ENCODE data around the gene WNT3A. TPM values are rescaled to one million over a fixed set of nuclear protein-coding genes. Genes with fewer than 3 reads are reported as not detected.

Gene WNT3A
- total and polyA plus RNA-seq, 3 experiments from 2014 or later: not detected

DNA sequence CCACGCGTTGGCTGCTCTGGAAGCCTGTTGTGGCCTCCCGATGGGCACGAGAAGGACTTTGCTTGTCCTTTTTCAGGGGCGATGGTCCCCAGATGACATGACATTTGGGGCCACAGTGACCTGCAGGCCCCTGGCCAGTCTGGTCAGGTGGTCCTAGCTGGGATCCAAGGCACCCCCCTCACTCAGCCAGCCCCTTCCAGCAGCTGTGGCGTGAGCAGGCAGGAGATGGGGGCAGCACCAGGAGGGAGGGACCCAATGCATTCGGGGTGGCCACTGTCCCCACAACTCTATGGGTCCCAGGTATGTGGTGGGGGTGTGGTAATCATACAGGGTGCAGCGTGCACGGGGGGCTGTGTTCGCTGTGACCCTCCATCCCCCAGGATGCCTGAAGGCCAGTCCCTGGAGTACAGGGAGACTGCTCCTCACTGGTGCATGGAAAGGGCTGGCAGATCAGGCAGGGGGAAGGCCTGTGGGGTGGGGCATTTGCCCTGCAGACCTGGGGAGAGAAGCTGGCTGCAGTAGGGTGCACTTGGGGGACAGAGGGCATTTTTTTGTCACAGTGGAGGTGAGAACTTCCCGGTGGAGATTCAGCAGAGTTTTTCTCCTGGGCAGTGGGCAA lies 31.7 kb downstream of the WNT3A start:
- H3K27ac Mint-ChIP-seq: no peak overlapping the region
- no peak overlapping the region for H3K4me3 Mint-ChIP-seq
- Histone ChIP-seq H3K36me3 (ENCODE audit: insufficient read depth, low read length) (no peaks in the 10 kb centered on the region), H3K4me1 (ENCODE audit: insufficient read depth, low read length) (peaks cover 7% of the 10 kb centered on the region), H3K27ac (ENCODE audit: low read depth, low read length) (no peak overlapping the region), H3K4me3 (ENCODE audit: low read length) (no peak overlapping the region), H3K27me3 (ENCODE audit: insufficient read depth, low read length, poor library complexity, severe bottlenecking) (peaks cover 33% of the 10 kb centered on the region), H3K9me3 (ENCODE audit: low read length) (no peaks in the 10 kb centered on the region)
- H3K27me3 Mint-ChIP-seq: peaks cover 16 to 44% of the 10 kb centered on the region in 2 donors
- H3K4me1 Mint-ChIP-seq: peaks cover 0 to 3% (median 0%) of the 10 kb centered on the region in 3 donors
- CTCF ChIA-PET: no interaction called here
- no peaks in the 10 kb centered on the region for H3K9me3 Mint-ChIP-seq
- DNase-seq: no peak
- POLR2A ChIA-PET: no interaction called here
- H3K36me3 Mint-ChIP-seq: no peaks in the 10 kb centered on the region

DNA sequence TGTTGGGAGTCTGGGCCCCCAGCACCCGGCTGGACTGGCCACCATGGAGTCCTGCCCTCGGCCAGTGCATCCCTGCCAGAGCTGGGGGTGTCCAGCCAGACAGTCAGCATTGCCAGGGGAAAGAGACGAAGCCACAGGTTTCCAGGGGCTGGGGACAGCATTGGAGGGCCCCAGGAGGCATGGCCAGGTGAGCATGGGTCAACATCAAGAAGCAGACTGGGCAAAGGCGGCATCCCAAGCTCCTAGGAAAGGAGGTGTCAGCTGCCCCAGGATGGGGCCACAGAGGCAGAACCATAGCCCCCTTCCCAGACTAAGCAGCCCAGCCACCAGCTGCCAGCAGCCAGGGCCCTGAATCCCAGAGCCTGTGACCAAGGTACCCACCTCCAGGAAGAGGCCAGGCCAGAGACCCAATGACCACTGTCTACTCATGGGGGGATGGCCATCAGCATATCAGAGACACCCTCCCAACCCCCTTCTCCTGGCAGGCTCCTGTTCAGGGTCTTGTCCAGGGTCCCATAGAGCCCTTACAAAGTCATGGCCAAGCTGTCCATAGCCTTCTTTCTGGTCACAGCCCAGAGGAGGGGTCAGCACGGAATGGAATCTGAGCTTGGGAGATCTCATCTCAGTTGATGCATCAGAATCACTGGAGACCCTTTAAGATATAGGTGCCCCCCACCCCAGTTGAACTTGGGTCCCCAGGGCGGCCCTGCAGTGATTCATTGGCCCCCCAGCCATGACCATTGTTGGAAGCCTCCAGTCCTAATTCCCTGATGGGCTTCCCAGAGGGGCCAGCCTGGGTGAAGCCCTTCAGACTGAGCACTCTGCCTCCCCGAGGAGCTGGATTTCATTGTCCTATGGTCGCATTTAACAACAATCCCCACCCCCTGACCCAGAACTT lies 32.5 kb downstream of the WNT3A start:
- H3K4me1 Mint-ChIP-seq: peaks cover 0 to 3% (median 0%) of the 10 kb centered on the region in 3 donors
- H3K9me3 Mint-ChIP-seq: no peaks in the 10 kb centered on the region
- H3K4me3 ChIP-seq (ENCODE audit: low read length): no peak overlapping the region
- H3K4me3 Mint-ChIP-seq: no peak overlapping the region
- no peaks in the 10 kb centered on the region for H3K9me3 ChIP-seq (ENCODE audit: low read length)
- no peak overlapping the region for H3K27ac ChIP-seq (ENCODE audit: low read depth, low read length)
- ChIA-PET POLR2A (interaction anchor here (0.5 kb wide), 1 partner anchor 61 kb away, joined by 3 read pairs; no protein-coding TSS in a partner anchor), CTCF (no interaction called here)
- peaks cover 18 to 43% of the 10 kb centered on the region in 2 donors for H3K27me3 Mint-ChIP-seq
- H3K36me3 ChIP-seq (ENCODE audit: insufficient read depth, low read length): no peaks in the 10 kb centered on the region
- peaks cover 7% of the 10 kb centered on the region for H3K4me1 ChIP-seq (ENCODE audit: insufficient read depth, low read length)
- H3K27ac Mint-ChIP-seq: no peak overlapping the region
- DNase-seq: no peak
- H3K36me3 Mint-ChIP-seq: no peaks in the 10 kb centered on the region
- H3K27me3 ChIP-seq (ENCODE audit: insufficient read depth, low read length, poor library complexity, severe bottlenecking): peaks cover 33% of the 10 kb centered on the region

DNA sequence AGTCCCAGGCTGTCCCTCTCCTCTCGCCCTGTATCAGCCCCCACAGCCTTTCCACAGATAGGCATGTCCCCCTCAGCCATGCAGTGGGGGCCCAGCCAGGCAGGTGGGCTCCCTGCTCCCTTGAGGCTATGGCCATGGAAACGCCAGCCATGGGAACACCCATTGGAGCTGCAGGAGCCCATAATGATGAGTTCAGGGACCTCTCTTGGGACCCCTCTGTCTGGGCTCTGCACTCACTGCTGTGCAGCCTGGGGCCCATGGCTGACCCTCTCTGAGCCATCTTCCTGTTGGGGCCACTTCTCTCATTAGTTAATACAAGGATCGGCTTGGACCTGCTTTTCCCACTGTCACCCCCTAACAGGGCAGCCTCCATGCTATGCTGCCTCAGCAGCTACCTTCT lies 33.2 kb downstream of the WNT3A start:
- Histone ChIP-seq H3K9me3 (ENCODE audit: low read length) (no peaks in the 10 kb centered on the region), H3K27ac (ENCODE audit: low read depth, low read length) (no peak overlapping the region), H3K4me3 (ENCODE audit: low read length) (no peak overlapping the region), H3K27me3 (ENCODE audit: insufficient read depth, low read length, poor library complexity, severe bottlenecking) (peaks cover 33% of the 10 kb centered on the region), H3K36me3 (ENCODE audit: insufficient read depth, low read length) (no peaks in the 10 kb centered on the region), H3K4me1 (ENCODE audit: insufficient read depth, low read length) (peaks cover 7% of the 10 kb centered on the region)
- H3K9me3 Mint-ChIP-seq: no peaks in the 10 kb centered on the region
- H3K4me3 Mint-ChIP-seq: no peak overlapping the region
- no peak for DNase-seq
- no peaks in the 10 kb centered on the region for H3K36me3 Mint-ChIP-seq
- POLR2A ChIA-PET: no interaction called here
- peaks cover 0 to 3% (median 0%) of the 10 kb centered on the region in 3 donors for H3K4me1 Mint-ChIP-seq
- CTCF ChIA-PET: no interaction called here
- H3K27me3 Mint-ChIP-seq: peaks cover 19 to 41% of the 10 kb centered on the region in 2 donors
- no peak overlapping the region for H3K27ac Mint-ChIP-seq

DNA sequence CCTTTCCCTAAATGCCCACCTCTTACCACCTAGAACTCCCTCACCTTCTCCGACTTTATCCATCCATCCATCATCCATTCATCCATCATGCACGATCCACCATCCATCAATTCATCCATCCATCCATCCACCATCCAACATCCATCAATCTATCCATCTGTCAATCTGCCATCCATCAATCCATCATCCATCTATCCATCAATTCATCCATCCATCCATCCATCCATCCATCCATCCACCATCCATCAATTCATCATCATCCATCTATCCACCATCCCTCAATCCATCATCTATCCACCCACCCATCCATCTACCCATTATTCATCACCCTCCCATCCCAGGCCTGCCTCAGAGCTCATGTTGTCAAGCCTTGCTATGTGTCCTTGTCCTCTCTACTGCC lies 34.5 kb downstream of the WNT3A start:
- H3K27me3 ChIP-seq (ENCODE audit: insufficient read depth, low read length, poor library complexity, severe bottlenecking): peaks cover 27% of the 10 kb centered on the region
- H3K27me3 Mint-ChIP-seq: peaks cover 16 to 31% of the 10 kb centered on the region in 2 donors
- ChIA-PET CTCF (no interaction called here), POLR2A (no interaction called here)
- DNase-seq: no peak
- H3K4me1 ChIP-seq (ENCODE audit: insufficient read depth, low read length): peaks cover 7% of the 10 kb centered on the region
- no peak overlapping the region for H3K27ac ChIP-seq (ENCODE audit: low read depth, low read length)
- no peaks in the 10 kb centered on the region for H3K36me3 ChIP-seq (ENCODE audit: insufficient read depth, low read length)
- H3K9me3 Mint-ChIP-seq: no peaks in the 10 kb centered on the region
- H3K4me3 Mint-ChIP-seq: no peak overlapping the region
- no peaks in the 10 kb centered on the region for H3K36me3 Mint-ChIP-seq
- H3K4me1 Mint-ChIP-seq: peaks cover 0 to 3% (median 0%) of the 10 kb centered on the region in 3 donors
- H3K9me3 ChIP-seq (ENCODE audit: low read length): no peaks in the 10 kb centered on the region
- H3K27ac Mint-ChIP-seq: no peak overlapping the region
- H3K4me3 ChIP-seq (ENCODE audit: low read length): no peak overlapping the region

DNA sequence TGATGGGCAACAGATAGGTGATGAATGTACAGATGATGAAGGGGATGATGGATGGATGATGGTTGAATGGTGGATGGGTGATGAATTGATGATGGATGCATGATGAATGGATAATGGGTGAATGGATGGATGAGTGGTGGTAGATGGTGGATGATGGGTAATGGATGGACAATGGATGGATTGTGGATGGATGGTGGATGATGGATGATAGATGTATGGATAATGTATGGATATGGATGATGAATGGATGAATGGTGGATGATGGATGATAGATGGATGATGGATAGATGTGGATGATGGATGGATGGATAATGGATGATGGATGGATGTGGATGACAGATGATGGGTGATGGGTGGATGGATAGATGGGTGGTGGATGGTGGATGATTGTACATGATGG lies 35.7 kb downstream of the WNT3A start:
- CTCF ChIA-PET: no interaction called here
- POLR2A ChIA-PET: no interaction called here
- H3K36me3 Mint-ChIP-seq: no peaks in the 10 kb centered on the region

DNA sequence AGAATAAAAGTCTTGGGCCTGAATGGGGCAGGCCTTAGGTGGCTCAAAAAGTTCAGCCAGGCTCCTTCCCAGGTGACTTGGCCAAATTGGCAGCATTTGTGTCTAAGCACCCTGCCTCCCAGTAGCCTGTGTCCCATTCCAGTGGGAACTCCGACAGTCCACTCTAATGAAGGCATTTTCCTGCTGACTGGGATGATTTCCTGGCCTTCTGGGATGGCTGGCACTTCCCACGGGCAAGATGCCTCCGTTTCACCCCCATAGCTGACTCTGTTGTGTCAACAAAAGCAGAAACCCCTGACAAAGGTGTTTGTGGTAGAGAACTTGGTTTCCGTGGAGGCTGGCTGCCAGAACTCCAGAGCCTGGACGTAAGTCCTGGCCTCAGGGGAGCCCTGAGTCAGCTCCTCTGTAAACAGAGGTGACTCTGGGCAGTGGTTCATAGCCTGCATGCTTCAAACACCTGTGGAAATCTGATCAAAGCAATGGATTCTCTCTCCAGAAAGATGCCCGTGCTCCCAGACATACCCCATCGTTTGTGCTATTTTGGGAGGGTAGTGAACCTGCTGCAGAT lies 36.6 kb downstream of the WNT3A start:
- H3K9me3 Mint-ChIP-seq: no peaks in the 10 kb centered on the region
- H3K27me3 Mint-ChIP-seq: peaks cover 6 to 18% of the 10 kb centered on the region in 2 donors
- Histone ChIP-seq H3K9me3 (ENCODE audit: low read length) (no peaks in the 10 kb centered on the region), H3K4me1 (ENCODE audit: insufficient read depth, low read length) (no peaks in the 10 kb centered on the region), H3K27ac (ENCODE audit: low read depth, low read length) (no peak overlapping the region), H3K36me3 (ENCODE audit: insufficient read depth, low read length) (no peaks in the 10 kb centered on the region), H3K27me3 (ENCODE audit: insufficient read depth, low read length, poor library complexity, severe bottlenecking) (peaks cover 9% of the 10 kb centered on the region), H3K4me3 (ENCODE audit: low read length) (no peak overlapping the region)
- H3K36me3 Mint-ChIP-seq: no peaks in the 10 kb centered on the region
- no peak for DNase-seq
- H3K4me1 Mint-ChIP-seq: no peaks in the 10 kb centered on the region
- no peak overlapping the region for H3K27ac Mint-ChIP-seq
- CTCF ChIA-PET: no interaction called here
- H3K4me3 Mint-ChIP-seq: no peak overlapping the region
- POLR2A ChIA-PET: no interaction called here

More for the DNA sequence above, 35.7 kb downstream of the WNT3A start:
- Histone ChIP-seq H3K27me3 (ENCODE audit: insufficient read depth, low read length, poor library complexity, severe bottlenecking) (peaks cover 16% of the 10 kb centered on the region), H3K4me1 (ENCODE audit: insufficient read depth, low read length) (peaks cover 4% of the 10 kb centered on the region), H3K4me3 (ENCODE audit: low read length) (no peak overlapping the region), H3K36me3 (ENCODE audit: insufficient read depth, low read length) (no peaks in the 10 kb centered on the region), H3K27ac (ENCODE audit: low read depth, low read length) (no peak overlapping the region), H3K9me3 (ENCODE audit: low read length) (no peaks in the 10 kb centered on the region)
- Mint-ChIP-seq H3K4me3 (no peak overlapping the region), H3K9me3 (no peaks in the 10 kb centered on the region), H3K27me3 (peaks cover 9 to 20% of the 10 kb centered on the region in 2 donors), H3K4me1 (peaks cover 0 to 2% (median 0%) of the 10 kb centered on the region in 3 donors), H3K27ac (no peak overlapping the region)
- no peak for DNase-seq

DNA sequence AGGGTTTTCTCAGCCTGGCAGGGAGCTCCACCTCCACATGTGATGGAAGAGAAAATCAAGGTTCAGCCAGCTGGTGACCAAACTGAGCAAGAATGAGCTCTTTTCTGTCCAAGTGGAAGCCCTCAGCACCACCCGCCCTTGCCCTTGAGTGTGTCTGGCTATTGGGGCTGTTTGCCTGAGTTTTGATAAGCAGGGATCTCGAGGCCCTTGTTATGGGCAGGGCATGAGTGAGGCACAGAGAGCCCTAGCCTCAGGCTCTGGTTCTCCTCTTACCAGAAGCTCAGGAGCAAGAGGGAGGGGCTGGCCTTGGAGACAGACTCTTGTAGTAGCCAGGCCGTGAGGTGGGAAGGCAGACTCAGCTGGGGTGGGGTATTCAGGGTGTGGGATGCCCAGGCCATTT lies 38.2 kb downstream of the WNT3A start:
- Mint-ChIP-seq H3K4me3 (no peak overlapping the region), H3K4me1 (no peaks in the 10 kb centered on the region), H3K27me3 (peaks cover 6 to 17% of the 10 kb centered on the region in 2 donors), H3K36me3 (no peaks in the 10 kb centered on the region), H3K27ac (no peak overlapping the region), H3K9me3 (no peaks in the 10 kb centered on the region)
- POLR2A ChIA-PET: no interaction called here
- no peak for DNase-seq
- H3K27ac ChIP-seq (ENCODE audit: low read depth, low read length): no peak overlapping the region
- CTCF ChIA-PET: no interaction called here
- H3K4me3 ChIP-seq (ENCODE audit: low read length): no peak overlapping the region
- no peaks in the 10 kb centered on the region for H3K36me3 ChIP-seq (ENCODE audit: insufficient read depth, low read length)
- no peaks in the 10 kb centered on the region for H3K4me1 ChIP-seq (ENCODE audit: insufficient read depth, low read length)
- H3K27me3 ChIP-seq (ENCODE audit: insufficient read depth, low read length, poor library complexity, severe bottlenecking): peaks cover 3% of the 10 kb centered on the region
- H3K9me3 ChIP-seq (ENCODE audit: low read length): no peaks in the 10 kb centered on the region

DNA sequence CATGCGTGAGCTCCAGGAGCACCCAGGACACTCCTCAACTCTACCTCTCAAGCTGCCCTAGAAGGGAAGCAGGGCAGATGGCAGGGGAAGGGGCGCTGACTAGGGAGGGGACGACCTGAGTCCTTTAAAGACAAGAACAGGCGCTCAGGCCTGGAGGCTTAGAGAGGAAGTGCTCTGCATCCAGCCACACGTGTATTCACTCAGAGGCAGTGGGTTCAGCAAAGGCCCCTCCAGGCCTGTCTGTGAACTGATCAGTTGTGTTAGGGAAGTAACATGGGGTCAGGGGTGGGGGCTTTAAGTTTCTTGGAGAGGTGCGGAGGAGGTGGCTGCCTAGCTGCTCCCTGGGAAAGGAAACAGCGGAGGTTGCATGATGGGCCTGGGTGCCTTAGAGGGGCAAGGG lies 38.6 kb downstream of the WNT3A start:
- Histone ChIP-seq H3K27ac (ENCODE audit: low read depth, low read length) (no peak overlapping the region), H3K4me3 (ENCODE audit: low read length) (no peak overlapping the region), H3K9me3 (ENCODE audit: low read length) (no peaks in the 10 kb centered on the region), H3K4me1 (ENCODE audit: insufficient read depth, low read length) (no peaks in the 10 kb centered on the region), H3K36me3 (ENCODE audit: insufficient read depth, low read length) (no peaks in the 10 kb centered on the region), H3K27me3 (ENCODE audit: insufficient read depth, low read length, poor library complexity, severe bottlenecking) (peaks cover 7% of the 10 kb centered on the region)
- no peaks in the 10 kb centered on the region for H3K4me1 Mint-ChIP-seq
- peaks cover 0 to under 1% (median 0%) of the 10 kb centered on the region in 3 donors for H3K36me3 Mint-ChIP-seq
- no peak for DNase-seq
- H3K27me3 Mint-ChIP-seq: peaks cover 10 to 16% of the 10 kb centered on the region in 2 donors
- no peak overlapping the region for H3K27ac Mint-ChIP-seq
- H3K9me3 Mint-ChIP-seq: no peaks in the 10 kb centered on the region
- H3K4me3 Mint-ChIP-seq: no peak overlapping the region
- POLR2A ChIA-PET: no interaction called here
- CTCF ChIA-PET: no interaction called here
